Calu3 (cell line): ENCODE measurements around the gene DNASE1L1. TPM values are rescaled to one million over a fixed set of nuclear protein-coding genes. Genes with fewer than 3 reads are reported as not detected.

Experiments used
- BruUV-seq: library from RNA; stranded (reverse); fragments of 400-500 nt; replicated peaks from 2 replicates; lab custom pipeline; 2021; lab: Mats Ljungman, UMichigan
- CTCF ChIA-PET: fragments of 300-600 bp; sonication (Branson Sonifier 250); formaldehyde crosslinking; loops from one replicate; lab custom pipeline; 2022; ENCODE audit warnings: antibody characterized with exemption; lab: Charles Lee
- DNase-seq: peaks from one replicate; pipeline ENCODE4 v3.0.0; 2022
- H3K27ac Mint-ChIP-seq: one replicate; pipeline ENCODE4 v1.8.0; 2022; ENCODE audit warnings: mixed read lengths; ENCODE audit not compliant: unreplicated experiment
- H3K27me3 Mint-ChIP-seq: one replicate; pipeline ENCODE4 v1.8.0; 2022; ENCODE audit warnings: mixed read lengths; ENCODE audit not compliant: unreplicated experiment
- H3K36me3 Mint-ChIP-seq: one replicate; pipeline ENCODE4 v1.8.0; 2022; ENCODE audit warnings: mild to moderate bottlenecking, moderate library complexity, mixed read lengths; ENCODE audit not compliant: insufficient read depth, unreplicated experiment
- H3K4me1 Mint-ChIP-seq: one replicate; pipeline ENCODE4 v1.8.0; 2022; ENCODE audit warnings: mild to moderate bottlenecking, low read depth, mixed read lengths; ENCODE audit not compliant: unreplicated experiment
- H3K4me3 Mint-ChIP-seq: one replicate; pipeline ENCODE4 v1.8.0; 2022; ENCODE audit warnings: mild to moderate bottlenecking, low read depth, moderate library complexity, mixed read lengths; ENCODE audit not compliant: unreplicated experiment
- H3K9me3 Mint-ChIP-seq: one replicate; pipeline ENCODE4 v1.8.0; 2022; ENCODE audit warnings: low read depth, mixed read lengths; ENCODE audit not compliant: unreplicated experiment
- intact Hi-C: fragments of 100-400 bp; cut with micrococcal nuclease; formaldehyde crosslinking; loops from one replicate; pipeline ENCODE4 v1.10.0; 2022; ENCODE audit not compliant: unreplicated experiment
- total RNA-seq: library from RNA; stranded (reverse); gene quantifications from 2 replicates; pipeline ENCODE4 v1.2.3, GENCODE V29; 2022
- TF ChIP-seq, protein P1 (sequence below): fragments of 200-600 bp; IDR thresholded peaks from one replicate; pipeline ENCODE4 v1.8.0; 2022; ENCODE audit warnings: antibody characterized with exemption; ENCODE audit not compliant: unreplicated experiment

The DNASE1L1 gene
- total RNA-seq, 1 experiment from 2014 or later, result 30.6 TPM

GRCh38 chrX:154373340-154374306 lies 35.4 kb downstream of the DNASE1L1 start:
- DNase-seq, result peak; percentile 90
- H3K27ac Mint-ChIP-seq, result peak overlapping the region; percentile 80
- no peaks in the 10 kb centered on the region for H3K9me3 Mint-ChIP-seq
- H3K4me3 Mint-ChIP-seq, result peak overlapping the region; percentile 79
- BruUV-seq, result no TSS peak
- intact Hi-C loops, result no loop called here
- H3K4me1 Mint-ChIP-seq, result no peaks in the 10 kb centered on the region
- CTCF ChIA-PET, result interaction anchor here (0.5 to 1.7 kb wide), 8 partner anchors 8 to 164 kb away, joined by 4 to 8 read pairs (median 6); partner anchors contain the start of genes ATP6AP1 and DNASE1L1
- TF ChIP-seq, protein P1, sequence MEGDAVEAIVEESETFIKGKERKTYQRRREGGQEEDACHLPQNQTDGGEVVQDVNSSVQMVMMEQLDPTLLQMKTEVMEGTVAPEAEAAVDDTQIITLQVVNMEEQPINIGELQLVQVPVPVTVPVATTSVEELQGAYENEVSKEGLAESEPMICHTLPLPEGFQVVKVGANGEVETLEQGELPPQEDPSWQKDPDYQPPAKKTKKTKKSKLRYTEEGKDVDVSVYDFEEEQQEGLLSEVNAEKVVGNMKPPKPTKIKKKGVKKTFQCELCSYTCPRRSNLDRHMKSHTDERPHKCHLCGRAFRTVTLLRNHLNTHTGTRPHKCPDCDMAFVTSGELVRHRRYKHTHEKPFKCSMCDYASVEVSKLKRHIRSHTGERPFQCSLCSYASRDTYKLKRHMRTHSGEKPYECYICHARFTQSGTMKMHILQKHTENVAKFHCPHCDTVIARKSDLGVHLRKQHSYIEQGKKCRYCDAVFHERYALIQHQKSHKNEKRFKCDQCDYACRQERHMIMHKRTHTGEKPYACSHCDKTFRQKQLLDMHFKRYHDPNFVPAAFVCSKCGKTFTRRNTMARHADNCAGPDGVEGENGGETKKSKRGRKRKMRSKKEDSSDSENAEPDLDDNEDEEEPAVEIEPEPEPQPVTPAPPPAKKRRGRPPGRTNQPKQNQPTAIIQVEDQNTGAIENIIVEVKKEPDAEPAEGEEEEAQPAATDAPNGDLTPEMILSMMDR, result peak; percentile 75
- no peaks in the 10 kb centered on the region for H3K27me3 Mint-ChIP-seq
- peaks cover 68% of the 10 kb centered on the region for H3K36me3 Mint-ChIP-seq

- Mint-ChIP-seq H3K9me3 (no peaks in the 10 kb centered on the region), H3K27me3 (no peaks in the 10 kb centered on the region), H3K27ac (peak overlapping the region; percentile 80), H3K4me1 (peaks cover 9% of the 10 kb centered on the region), H3K4me3 (peak overlapping the region; percentile 79), H3K36me3 (peaks cover 69% of the 10 kb centered on the region)
- BruUV-seq, result no TSS peak
- peak; percentile 82 for DNase-seq
- TF ChIP-seq, protein P1, result no peak
- intact Hi-C loops, result no loop called here
- CTCF ChIA-PET, result interaction anchor here (0.8 to 1.7 kb wide), 7 partner anchors 9 to 154 kb away, joined by 5 to 8 read pairs (median 6); partner anchors contain the start of genes ATP6AP1 and DNASE1L1
Measured at GRCh38 chrX:154372612-154373022, 36.4 kb downstream of the DNASE1L1 start.

GRCh38 chrX:154371789-154372300 lies 37.2 kb downstream of the DNASE1L1 start:
- TF ChIP-seq, protein P1, result no peak
- Mint-ChIP-seq H3K4me3 (peak overlapping the region; percentile 79), H3K9me3 (no peaks in the 10 kb centered on the region), H3K27ac (peak overlapping the region; percentile 80), H3K27me3 (no peaks in the 10 kb centered on the region), H3K4me1 (peaks cover 9% of the 10 kb centered on the region), H3K36me3 (peaks cover 77% of the 10 kb centered on the region)
- BruUV-seq, result no TSS peak
- CTCF ChIA-PET, result no interaction called here
- intact Hi-C loops, result no loop called here
- no peak for DNase-seq

- intact Hi-C loops, result no loop called here
- Mint-ChIP-seq H3K27me3 (no peaks in the 10 kb centered on the region), H3K36me3 (peaks cover 83% of the 10 kb centered on the region), H3K4me3 (peak overlapping the region; percentile 79), H3K27ac (peak overlapping the region; percentile 66), H3K4me1 (peaks cover 9% of the 10 kb centered on the region), H3K9me3 (no peaks in the 10 kb centered on the region)
- CTCF ChIA-PET, result interaction anchor here (0.6 to 0.8 kb wide), 4 partner anchors 27 to 703 kb away, joined by 3 to 11 read pairs (median 4); partner anchors contain the start of gene RPL10
- DNase-seq, result peak; percentile 95
- no TSS peak for BruUV-seq
- TF ChIP-seq, protein P1, result no peak
Measured at GRCh38 chrX:154371017-154371788, 37.9 kb downstream of the DNASE1L1 start.
